Measurements from ENCODE around the gene NSMCE4A.

GRCh38 chr10:122021379-122021778 lies 46.4 kb upstream of the NSMCE4A start:
- TF ChIP-seq CTCF (IDR thresholded peaks at IDR 0.05) (no peak), POLR2A (IDR thresholded peaks at IDR 0.05) (no peak)

Measured in heart left ventricle (tissue), 13 donors.